Thyroid gland (tissue), 4 donors: ENCODE data around the gene MRPL36.

ENCODE experiments used
- CTCF ChIP-seq, 6 experiments: fragments of 200-600 bp in 3 of 6; fragments of 450-650 bp in 3 of 6; sonication (generic) in 3 of 6; IDR thresholded peaks; one replicate each; pipeline ENCODE4 v1.5.1; 2016 to 2019; ENCODE audit warnings: antibody characterized with exemption in 6 of 6, mild to moderate bottlenecking in 2 of 6, inconsistent platforms in 1 of 6, moderate library complexity in 1 of 6
- POLR2A ChIP-seq, 2 donors: fragments of 450-650 bp; IDR thresholded peaks; one replicate each; pipeline ENCODE4 v1.6.1; 2017; ENCODE audit warnings: antibody characterized with exemption in 2 of 2, mild to moderate bottlenecking in 2 of 2, moderate library complexity in 1 of 2

DNA sequence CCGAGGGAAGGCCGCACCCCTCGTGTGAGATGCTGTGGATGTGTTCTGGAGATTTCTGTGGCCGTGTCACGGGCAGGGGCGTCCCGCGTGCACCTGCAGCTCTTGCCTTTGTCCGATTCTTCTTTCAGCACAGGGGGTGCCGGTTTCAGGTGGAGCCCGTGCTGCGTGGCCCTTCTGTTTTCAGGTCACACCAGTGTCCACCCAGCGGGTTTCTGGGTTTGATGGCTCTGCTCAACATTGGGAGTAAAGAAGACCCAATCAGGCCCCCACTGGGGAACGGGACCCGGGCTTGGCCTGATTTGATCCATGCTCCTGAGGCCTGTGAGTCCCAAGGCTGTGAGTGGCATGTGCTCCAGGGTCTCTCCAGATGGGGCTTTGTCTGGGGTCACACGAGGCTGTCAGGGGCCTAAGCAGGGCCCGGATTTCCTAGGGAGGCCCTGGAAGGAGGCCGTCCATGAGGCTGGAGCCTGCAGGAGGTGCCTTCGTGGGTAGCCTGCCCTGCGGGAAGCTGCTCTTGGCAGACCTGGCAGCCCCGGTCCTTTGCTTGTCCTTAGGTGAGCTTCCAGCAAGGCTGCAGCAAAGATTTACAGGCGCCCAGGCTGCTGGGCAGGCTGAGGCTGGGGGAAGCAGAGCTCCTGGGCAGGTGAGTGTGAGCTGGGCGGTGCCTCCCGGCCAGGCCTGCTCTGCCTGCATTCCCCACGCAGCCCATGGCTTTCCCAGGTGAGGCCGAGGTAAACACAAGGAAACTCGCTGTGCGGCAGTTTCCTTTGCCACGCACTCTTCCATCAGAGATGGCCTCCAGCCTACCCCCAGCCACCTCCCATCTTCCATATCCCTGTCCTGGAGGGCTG is 12.8 kb downstream of the MRPL36 start:
- TF ChIP-seq CTCF (IDR thresholded peaks at IDR 0.05): no peak
- TF ChIP-seq POLR2A (IDR thresholded peaks at IDR 0.05): no peak
